ENCODE results near the gene CFDP1.

DNA sequence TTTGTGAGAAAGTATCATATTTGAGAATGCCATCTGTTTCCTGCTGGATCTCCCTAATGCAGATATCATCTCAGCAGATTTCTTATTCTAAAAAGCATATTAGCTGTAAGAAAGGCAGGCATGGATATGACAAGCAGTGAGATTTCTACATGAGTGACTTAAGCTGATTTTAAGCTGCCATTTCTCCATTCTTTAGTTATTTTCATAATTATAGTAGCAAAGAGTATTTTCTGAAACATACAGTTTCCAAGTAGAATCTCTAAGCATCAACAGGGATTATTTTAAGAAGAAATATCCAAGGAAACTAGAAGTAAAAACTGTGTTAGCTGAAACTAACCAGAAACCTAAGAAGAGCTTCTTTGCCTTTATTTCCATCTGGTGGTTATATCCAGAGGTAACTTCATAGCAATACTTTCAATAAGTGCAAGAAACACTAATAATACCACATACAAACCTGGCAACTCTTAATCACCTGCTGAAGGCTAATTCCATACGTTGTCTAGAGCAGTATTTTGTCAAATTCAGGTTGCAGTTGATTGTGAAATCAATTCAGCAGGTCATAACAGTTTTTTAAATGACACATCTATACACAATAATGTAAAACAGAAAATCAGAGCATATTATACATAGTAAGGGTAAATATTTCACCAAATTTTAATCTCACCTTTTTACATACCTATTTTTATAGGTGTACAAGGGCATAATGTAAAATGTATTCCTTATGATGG, 42.2 kb downstream of the CFDP1 start:
- TF ChIP-seq, protein P1, sequence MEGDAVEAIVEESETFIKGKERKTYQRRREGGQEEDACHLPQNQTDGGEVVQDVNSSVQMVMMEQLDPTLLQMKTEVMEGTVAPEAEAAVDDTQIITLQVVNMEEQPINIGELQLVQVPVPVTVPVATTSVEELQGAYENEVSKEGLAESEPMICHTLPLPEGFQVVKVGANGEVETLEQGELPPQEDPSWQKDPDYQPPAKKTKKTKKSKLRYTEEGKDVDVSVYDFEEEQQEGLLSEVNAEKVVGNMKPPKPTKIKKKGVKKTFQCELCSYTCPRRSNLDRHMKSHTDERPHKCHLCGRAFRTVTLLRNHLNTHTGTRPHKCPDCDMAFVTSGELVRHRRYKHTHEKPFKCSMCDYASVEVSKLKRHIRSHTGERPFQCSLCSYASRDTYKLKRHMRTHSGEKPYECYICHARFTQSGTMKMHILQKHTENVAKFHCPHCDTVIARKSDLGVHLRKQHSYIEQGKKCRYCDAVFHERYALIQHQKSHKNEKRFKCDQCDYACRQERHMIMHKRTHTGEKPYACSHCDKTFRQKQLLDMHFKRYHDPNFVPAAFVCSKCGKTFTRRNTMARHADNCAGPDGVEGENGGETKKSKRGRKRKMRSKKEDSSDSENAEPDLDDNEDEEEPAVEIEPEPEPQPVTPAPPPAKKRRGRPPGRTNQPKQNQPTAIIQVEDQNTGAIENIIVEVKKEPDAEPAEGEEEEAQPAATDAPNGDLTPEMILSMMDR (IDR thresholded peaks at IDR 0.05), result no peak
- no peak for TF ChIP-seq POLR2A (IDR thresholded peaks at IDR 0.05)

Measured in heart left ventricle (tissue), 13 donors.